Activated CD4-positive, alpha-beta memory T cell treated with anti-CD3 and anti-CD28 coated beads, Interleukin-2, amount 10 ng/mL, durations not matched to agents 7 days and 5 days (primary cell): ENCODE results near the gene GAK. TPM values are rescaled to one million over a fixed set of nuclear protein-coding genes. Genes with fewer than 3 reads are reported as not detected.

Source experiments
- CTCF ChIA-PET: fragments of 350-600 bp; sonication (Branson Sonifier 250); formaldehyde crosslinking; loops from one replicate; lab custom pipeline; 2021; ENCODE audit warnings: antibody characterized with exemption, inconsistent platforms; lab: Charles Lee
- POLR2A ChIA-PET: fragments of 350-600 bp; sonication (Branson Sonifier 250); formaldehyde crosslinking; loops from one replicate; lab custom pipeline; 2021; ENCODE audit warnings: antibody characterized with exemption; lab: Charles Lee
- DNase-seq: peaks from one replicate; pipeline ENCODE4 v3.0.0-alpha.2; 2020
- H3K27ac Mint-ChIP-seq: one replicate; pipeline ENCODE4 v1.8.0; 2021; ENCODE audit warnings: mild to moderate bottlenecking, mixed read lengths
- H3K27me3 Mint-ChIP-seq: one replicate; pipeline ENCODE4 v1.8.0; 2021; ENCODE audit warnings: mixed read lengths
- H3K36me3 Mint-ChIP-seq: one replicate; pipeline ENCODE4 v1.8.0; 2021; ENCODE audit warnings: low read depth, mixed read lengths
- H3K4me1 Mint-ChIP-seq: one replicate; pipeline ENCODE4 v1.8.0; 2021; ENCODE audit warnings: mixed read lengths
- H3K4me3 Mint-ChIP-seq: one replicate; pipeline ENCODE4 v1.8.0; 2021; ENCODE audit warnings: mild to moderate bottlenecking, mixed read lengths
- H3K9me3 Mint-ChIP-seq: one replicate; pipeline ENCODE4 v1.8.0; 2021; ENCODE audit warnings: mixed read lengths
- total RNA-seq, 2 experiments: library from RNA; stranded (reverse); gene quantifications; one replicate each; pipeline ENCODE4 v1.2.3, GENCODE V29; 2021

Gene GAK
- total RNA-seq, 2 experiments from 2014 or later = 139 to 156 TPM

- Mint-ChIP-seq H3K27me3 (no peaks in the 10 kb centered on the region), H3K27ac (no peak overlapping the region)
Measured at GRCh38 chr4:899556-899906, 32.6 kb downstream of the GAK start.

GRCh38 chr4:898869-899555, 33.1 kb downstream of the GAK start:
- Mint-ChIP-seq H3K4me3 (no peak overlapping the region), H3K36me3 (peaks cover 37% of the 10 kb centered on the region), H3K4me1 (no peaks in the 10 kb centered on the region), H3K27me3 (no peaks in the 10 kb centered on the region), H3K9me3 (no peaks in the 10 kb centered on the region), H3K27ac (no peak overlapping the region)
- ChIA-PET POLR2A (no interaction called here), CTCF (no interaction called here)
- no peak for DNase-seq

More at GRCh38 chr4:899556-899906, 32.6 kb downstream of the GAK start:
- Mint-ChIP-seq H3K4me1 (no peaks in the 10 kb centered on the region), H3K36me3 (peaks cover 38% of the 10 kb centered on the region), H3K9me3 (no peaks in the 10 kb centered on the region), H3K4me3 (no peak overlapping the region)
- ChIA-PET POLR2A (no interaction called here), CTCF (no interaction called here)
- DNase-seq = no peak

GRCh38 chr4:898123-898522, 34.0 kb downstream of the GAK start:
- Mint-ChIP-seq H3K36me3 (peaks cover 41% of the 10 kb centered on the region), H3K9me3 (no peaks in the 10 kb centered on the region), H3K27ac (no peak overlapping the region), H3K4me3 (no peak overlapping the region), H3K4me1 (no peaks in the 10 kb centered on the region), H3K27me3 (no peaks in the 10 kb centered on the region)
- POLR2A ChIA-PET = no interaction called here
- DNase-seq = no peak
- CTCF ChIA-PET = no interaction called here

GRCh38 chr4:896630-897029, 35.5 kb downstream of the GAK start:
- peaks cover 41% of the 10 kb centered on the region for H3K36me3 Mint-ChIP-seq
- H3K4me1 Mint-ChIP-seq = no peaks in the 10 kb centered on the region
- H3K4me3 Mint-ChIP-seq = no peak overlapping the region
- no peak overlapping the region for H3K27ac Mint-ChIP-seq
- H3K9me3 Mint-ChIP-seq = no peaks in the 10 kb centered on the region
- ChIA-PET POLR2A (interaction anchor here (1.3 kb wide), 1 partner anchor 35 kb away, joined by 5 read pairs; the partner anchor contains the start of genes GAK and TMEM175), CTCF (no interaction called here)
- DNase-seq = no peak
- no peaks in the 10 kb centered on the region for H3K27me3 Mint-ChIP-seq

GRCh38 chr4:896216-896615, 35.9 kb downstream of the GAK start:
- Mint-ChIP-seq H3K9me3 (no peaks in the 10 kb centered on the region), H3K4me3 (no peak overlapping the region), H3K27ac (no peak overlapping the region), H3K4me1 (no peaks in the 10 kb centered on the region), H3K36me3 (peaks cover 43% of the 10 kb centered on the region), H3K27me3 (no peaks in the 10 kb centered on the region)
- POLR2A ChIA-PET = no interaction called here
- DNase-seq = no peak
- CTCF ChIA-PET = no interaction called here

GRCh38 chr4:895596-895995, 36.5 kb downstream of the GAK start:
- CTCF ChIA-PET = no interaction called here
- no peaks in the 10 kb centered on the region for H3K9me3 Mint-ChIP-seq

GRCh38 chr4:893995-894705, 38.0 kb downstream of the GAK start:
- DNase-seq = no peak
- ChIA-PET POLR2A (no interaction called here), CTCF (no interaction called here)
- H3K4me1 Mint-ChIP-seq = no peaks in the 10 kb centered on the region
- no peak overlapping the region for H3K27ac Mint-ChIP-seq
- H3K4me3 Mint-ChIP-seq = no peak overlapping the region
- H3K9me3 Mint-ChIP-seq = no peaks in the 10 kb centered on the region
- H3K36me3 Mint-ChIP-seq = peaks cover 48% of the 10 kb centered on the region
- H3K27me3 Mint-ChIP-seq = no peaks in the 10 kb centered on the region

More at GRCh38 chr4:895596-895995, 36.5 kb downstream of the GAK start:
- H3K27me3 Mint-ChIP-seq = no peaks in the 10 kb centered on the region
- no peaks in the 10 kb centered on the region for H3K4me1 Mint-ChIP-seq
- H3K27ac Mint-ChIP-seq = no peak overlapping the region
- H3K36me3 Mint-ChIP-seq = peaks cover 46% of the 10 kb centered on the region
- H3K4me3 Mint-ChIP-seq = no peak overlapping the region
- POLR2A ChIA-PET = no interaction called here
- no peak for DNase-seq

- no peaks in the 10 kb centered on the region for H3K27me3 Mint-ChIP-seq
- no peak overlapping the region for H3K27ac Mint-ChIP-seq
- H3K36me3 Mint-ChIP-seq = peaks cover 50% of the 10 kb centered on the region
- DNase-seq = no peak
- ChIA-PET POLR2A (no interaction called here), CTCF (no interaction called here)
- no peaks in the 10 kb centered on the region for H3K9me3 Mint-ChIP-seq
- H3K4me3 Mint-ChIP-seq = no peak overlapping the region
- no peaks in the 10 kb centered on the region for H3K4me1 Mint-ChIP-seq
Measured at GRCh38 chr4:893276-893994, 38.7 kb downstream of the GAK start.

- no peak overlapping the region for H3K4me3 Mint-ChIP-seq
- CTCF ChIA-PET = interaction anchor here (1.2 kb wide), 1 partner anchor 150 kb away, joined by 4 read pairs; no protein-coding TSS in a partner anchor
- H3K9me3 Mint-ChIP-seq = peaks cover 3% of the 10 kb centered on the region
- POLR2A ChIA-PET = no interaction called here
- H3K27ac Mint-ChIP-seq = no peak overlapping the region
- H3K36me3 Mint-ChIP-seq = peaks cover 56% of the 10 kb centered on the region
- no peaks in the 10 kb centered on the region for H3K27me3 Mint-ChIP-seq
- no peaks in the 10 kb centered on the region for H3K4me1 Mint-ChIP-seq
- no peak for DNase-seq
Measured at GRCh38 chr4:892780-893179, 39.3 kb downstream of the GAK start.

GRCh38 chr4:891747-892146, 40.4 kb downstream of the GAK start:
- Mint-ChIP-seq H3K27ac (no peak overlapping the region), H3K4me3 (no peak overlapping the region)
- CTCF ChIA-PET = interaction anchor here (1.1 to 1.2 kb wide), 2 partner anchors 149 kb away, joined by 4 to 6 read pairs; no protein-coding TSS in a partner anchor

GRCh38 chr4:890036-890695, 42.0 kb downstream of the GAK start:
- Mint-ChIP-seq H3K9me3 (peaks cover 8% of the 10 kb centered on the region), H3K4me1 (no peaks in the 10 kb centered on the region), H3K27me3 (no peaks in the 10 kb centered on the region), H3K4me3 (no peak overlapping the region), H3K27ac (no peak overlapping the region), H3K36me3 (peaks cover 61% of the 10 kb centered on the region)
- CTCF ChIA-PET = interaction anchor here (1.2 kb wide), 1 partner anchor 97 kb away, joined by 3 read pairs; the partner anchor contains the start of gene IDUA
- POLR2A ChIA-PET = interaction anchor here (1.4 kb wide), 2 partner anchors 11 to 42 kb away, joined by 6 read pairs; partner anchors contain the start of genes GAK and TMEM175
- no peak for DNase-seq

More at GRCh38 chr4:891747-892146, 40.4 kb downstream of the GAK start:
- DNase-seq = no peak
- H3K27me3 Mint-ChIP-seq = no peaks in the 10 kb centered on the region
- H3K36me3 Mint-ChIP-seq = peaks cover 59% of the 10 kb centered on the region
- H3K9me3 Mint-ChIP-seq = peaks cover 8% of the 10 kb centered on the region
- POLR2A ChIA-PET = interaction anchor here (1.5 kb wide), 1 partner anchor 9 kb away, joined by 4 read pairs; no protein-coding TSS in a partner anchor
- H3K4me1 Mint-ChIP-seq = no peaks in the 10 kb centered on the region

GRCh38 chr4:889516-889915, 42.6 kb downstream of the GAK start:
- Mint-ChIP-seq H3K36me3 (peaks cover 60% of the 10 kb centered on the region), H3K9me3 (peaks cover 8% of the 10 kb centered on the region), H3K27me3 (no peaks in the 10 kb centered on the region), H3K4me1 (no peaks in the 10 kb centered on the region), H3K4me3 (no peak overlapping the region), H3K27ac (no peak overlapping the region)
- ChIA-PET CTCF (no interaction called here), POLR2A (interaction anchor here (1.4 kb wide), 1 partner anchor 43 kb away, joined by 6 read pairs; the partner anchor contains the start of genes GAK and TMEM175)
- no peak for DNase-seq
